Aorta (tissue), 5 donors: ENCODE data around the gene DISC1. TPM values are rescaled to one million over a fixed set of nuclear protein-coding genes. Genes with fewer than 3 reads are reported as not detected.
A peak's percentile ranks its signal among the peaks of the same experiment; 100 is the strongest.
"Not testable (repeated sequence)": the region's sequence is repeated elsewhere in the genome, so short reads cannot be mapped to it uniquely, and the experiment has no call there.

ENCODE experiments used
- ATAC-seq: fragments of 200-7000 bp; cut with Tn5 transposase; one replicate; pipeline ENCODE4 v1.9.1; 2022; ENCODE audit warnings: moderate library complexity; ENCODE audit not compliant: low FRiP score
- DNase-seq, 2 donors: peaks; one replicate each; pipeline ENCODE4 v3.0.0-alpha.2; 2020
- H3K27ac ChIP-seq, 2 donors: one replicate each; pipeline ENCODE4 v1.5.1; 2013; ENCODE audit warnings: low read length in 2 of 2, mild to moderate bottlenecking in 2 of 2, moderate library complexity in 2 of 2, control low read depth in 1 of 2, inconsistent platforms in 1 of 2, low read depth in 1 of 2
- H3K27me3 ChIP-seq, 2 donors: one replicate each; pipeline ENCODE4 v1.6.1; 2013; ENCODE audit warnings: control low read depth in 1 of 2, low read length in 1 of 2, mild to moderate bottlenecking in 1 of 2, moderate library complexity in 1 of 2; ENCODE audit not compliant: insufficient read depth in 2 of 2, control insufficient read depth in 1 of 2
- H3K36me3 ChIP-seq, 2 donors: one replicate each; pipeline ENCODE4 v1.6.1; 2013; ENCODE audit warnings: control low read depth in 1 of 2, low read length in 1 of 2, mild to moderate bottlenecking in 1 of 2; ENCODE audit not compliant: insufficient read depth in 2 of 2, control insufficient read depth in 1 of 2
- H3K4me1 ChIP-seq, 2 donors: one replicate each; pipeline ENCODE4 v1.6.1; 2013; ENCODE audit warnings: low read length in 2 of 2, control low read depth in 1 of 2, mild to moderate bottlenecking in 1 of 2, moderate library complexity in 1 of 2; ENCODE audit not compliant: insufficient read depth in 2 of 2, control insufficient read depth in 1 of 2
- H3K4me3 ChIP-seq, 2 donors: one replicate each; pipeline ENCODE4 v1.5.1; 2013; ENCODE audit warnings: low read length in 2 of 2, control low read depth in 1 of 2, mild to moderate bottlenecking in 1 of 2
- H3K9me3 ChIP-seq: one replicate; pipeline ENCODE4 v1.6.1; 2013; ENCODE audit warnings: mild to moderate bottlenecking, low read length; ENCODE audit not compliant: control insufficient read depth
- WGBS, 2 donors: extraction: QIAGEN DNeasy Blood & Tissue Kit; methylation state at CpG; one replicate each; pipeline ENCODE4 v1.1.7; 2013; 5-methylcytosine and 5-hydroxymethylcytosine counted together
- intact Hi-C, 2 donors: fragments of 100-400 bp; cut with DNase I; formaldehyde crosslinking; loops; one replicate each; pipeline versions ENCODE4 v1.14.2 to v1.15.0; 2022
- polyA plus RNA-seq, 2 donors: library from polyadenylated mRNA; stranded (reverse); fragments of 200-250 nt; gene quantifications; one replicate each; pipeline ENCODE4 v1.2.3, GENCODE V29; 2013
- total RNA-seq, 2 donors: library from RNA; stranded (reverse); fragmentation: NEBNext Ultra II Directional; extraction: Animal tissue kit (Norgen Biotek cat#: 25700); gene quantifications; one replicate each; pipeline ENCODE4 v1.2.1, GENCODE V29; 2021
- donor health status: healthy with polysubstance abuse.
- donor health status: Bipolar disorder and iron deficiency.
- donor health status: DM: no; HTN: no; CAD: no.
- donor health status: DM: no; HTN: no; CAD: no.
- donor health status: DM: yes; HTN: yes; CAD: no.

DISC1 gene
- total and polyA plus RNA-seq, 4 donors: 0.64 to 31.7 (median 6.0) TPM

- intact Hi-C loops: no loop called here
- H3K4me1 ChIP-seq: no peaks in the 10 kb centered on the region
- no peak for ATAC-seq
Observed at GRCh38 chr1:231628207-231628876, 1.8 kb downstream of the DISC1 start.

GRCh38 chr1:231629132-231629531 is 2.5 kb downstream of the DISC1 start:
- Histone ChIP-seq H3K27me3 (no peaks in the 10 kb centered on the region), H3K9me3 (no peaks in the 10 kb centered on the region), H3K36me3 (no peaks in the 10 kb centered on the region), H3K4me3 (no peak overlapping the region), H3K27ac (no peak overlapping the region), H3K4me1 (no peaks in the 10 kb centered on the region)
- 41 to 42% methylated on average over 6 of the region's 6 CpGs for WGBS, 2 donors
- ATAC-seq: no peak
- peak in 1 of 2 donors; percentile 59 for DNase-seq
- intact Hi-C loops: no loop called here

More at GRCh38 chr1:231628207-231628876, 1.8 kb downstream of the DISC1 start:
- no peak for DNase-seq
- no peaks in the 10 kb centered on the region for H3K36me3 ChIP-seq
- no peak overlapping the region for H3K27ac ChIP-seq
- WGBS, 2 donors: 69 to 73% methylated on average over 5 of the region's 5 CpGs
- H3K4me3 ChIP-seq: no peak overlapping the region
- no peaks in the 10 kb centered on the region for H3K27me3 ChIP-seq
- H3K9me3 ChIP-seq: no peaks in the 10 kb centered on the region

GRCh38 chr1:231630558-231631205 is 4.1 kb downstream of the DISC1 start:
- no peaks in the 10 kb centered on the region for H3K4me1 ChIP-seq
- no peak overlapping the region for H3K4me3 ChIP-seq
- H3K9me3 ChIP-seq: no peaks in the 10 kb centered on the region
- intact Hi-C loops: no loop called here
- WGBS, 2 donors: 73 to 74% methylated on average over 10 of the region's 10 CpGs
- H3K36me3 ChIP-seq: no peaks in the 10 kb centered on the region
- no peaks in the 10 kb centered on the region for H3K27me3 ChIP-seq
- no peak overlapping the region for H3K27ac ChIP-seq
- ATAC-seq (no peak), DNase-seq (no peak)

- ATAC-seq (no peak), DNase-seq (no peak)
- Histone ChIP-seq H3K27me3 (no peaks in the 10 kb centered on the region), H3K4me3 (no peak overlapping the region), H3K9me3 (no peaks in the 10 kb centered on the region), H3K4me1 (no peaks in the 10 kb centered on the region), H3K27ac (no peak overlapping the region), H3K36me3 (no peaks in the 10 kb centered on the region)
- WGBS, 2 donors: 89 to 95% methylated on average over 4 of the region's 4 CpGs
- intact Hi-C loops: no loop called here
Observed at GRCh38 chr1:231631717-231632116, 5.1 kb downstream of the DISC1 start.

GRCh38 chr1:231632119-231632518 is 5.5 kb downstream of the DISC1 start:
- Histone ChIP-seq H3K27me3 (no peaks in the 10 kb centered on the region), H3K36me3 (no peaks in the 10 kb centered on the region), H3K4me3 (no peak overlapping the region), H3K4me1 (no peaks in the 10 kb centered on the region), H3K9me3 (no peaks in the 10 kb centered on the region), H3K27ac (no peak overlapping the region)
- no peak for DNase-seq
- intact Hi-C loops: no loop called here
- ATAC-seq: no peak
- whole genome bisulfite sequencing, 2 donors: 78 to 79% methylated on average over 3 of the region's 3 CpGs

GRCh38 chr1:231634323-231635013 is 7.9 kb downstream of the DISC1 start:
- no peaks in the 10 kb centered on the region for H3K36me3 ChIP-seq
- no peak overlapping the region for H3K27ac ChIP-seq
- WGBS, 2 donors: 77 to 84% methylated on average over 6 of the region's 6 CpGs
- intact Hi-C loops: no loop called here
- H3K4me3 ChIP-seq: no peak overlapping the region
- no peaks in the 10 kb centered on the region for H3K9me3 ChIP-seq
- DNase-seq: no peak
- ATAC-seq: no peak
- H3K27me3 ChIP-seq: no peaks in the 10 kb centered on the region
- no peaks in the 10 kb centered on the region for H3K4me1 ChIP-seq

- Histone ChIP-seq H3K36me3 (no peaks in the 10 kb centered on the region), H3K27ac (no peak overlapping the region), H3K4me3 (no peak overlapping the region), H3K9me3 (no peaks in the 10 kb centered on the region), H3K4me1 (no peaks in the 10 kb centered on the region), H3K27me3 (no peaks in the 10 kb centered on the region)
- intact Hi-C loops: no loop called here
- 64 to 68% methylated on average over 4 of the region's 4 CpGs for WGBS, 2 donors
- DNase-seq: no peak
- no peak for ATAC-seq
Observed at GRCh38 chr1:231636157-231636556, 9.6 kb downstream of the DISC1 start.

GRCh38 chr1:231636922-231637321 is 10.3 kb downstream of the DISC1 start:
- intact Hi-C loops, H3K27ac ChIP-seq, H3K9me3 ChIP-seq, ATAC-seq, H3K4me1 ChIP-seq, H3K4me3 ChIP-seq, H3K36me3 ChIP-seq, H3K27me3 ChIP-seq, DNase-seq: not testable (repeated sequence)
- 98 to 99% methylated on average over 2 of the region's 2 CpGs for WGBS, 2 donors
